HG03378 (cell line): ENCODE measurements around the gene EGFL7.

Experiments
- ATAC-seq: cut with Tn5 transposase; IDR thresholded peaks from one replicate; pipeline ENCODE4 v1.9.1; 2021; ENCODE audit warnings: mild to moderate bottlenecking, moderate library complexity; ENCODE audit not compliant: unreplicated experiment

EGFL7 gene

GRCh38 chr9:136671646-136672430, 9.1 kb downstream of the EGFL7 start:
- no peak for ATAC-seq

- ATAC-seq, result no peak
Measured at GRCh38 chr9:136672431-136673087, 9.8 kb downstream of the EGFL7 start.

GRCh38 chr9:136673088-136673974, 10.6 kb downstream of the EGFL7 start:
- ATAC-seq, result no peak

GRCh38 chr9:136673975-136674785, 11.5 kb downstream of the EGFL7 start:
- no peak for ATAC-seq

- no peak for ATAC-seq
Measured at GRCh38 chr9:136674786-136675349, 12.2 kb downstream of the EGFL7 start.

GRCh38 chr9:136675477-136676296, 13.0 kb downstream of the EGFL7 start:
- no peak for ATAC-seq

- no peak for ATAC-seq
Measured at GRCh38 chr9:136676297-136676794, 13.6 kb downstream of the EGFL7 start.

- no peak for ATAC-seq
Measured at GRCh38 chr9:136676920-136677686, 14.4 kb downstream of the EGFL7 start.

GRCh38 chr9:136678034-136678433, 15.3 kb downstream of the EGFL7 start:
- no peak for ATAC-seq

- ATAC-seq, result no peak
Measured at GRCh38 chr9:136678624-136679023, 15.9 kb downstream of the EGFL7 start.

GRCh38 chr9:136679431-136679941, 16.8 kb downstream of the EGFL7 start:
- ATAC-seq, result no peak

GRCh38 chr9:136681029-136681428, 18.3 kb downstream of the EGFL7 start:
- no peak for ATAC-seq

GRCh38 chr9:136681945-136682699, 19.4 kb downstream of the EGFL7 start:
- no peak for ATAC-seq

GRCh38 chr9:136682710-136683109, 20.0 kb downstream of the EGFL7 start:
- no peak for ATAC-seq

- ATAC-seq, result no peak
Measured at GRCh38 chr9:136683173-136683745, 20.5 kb downstream of the EGFL7 start.

GRCh38 chr9:136683755-136684154, 21.0 kb downstream of the EGFL7 start:
- ATAC-seq, result no peak

GRCh38 chr9:136684339-136684738, 21.6 kb downstream of the EGFL7 start:
- no peak for ATAC-seq
